ENCODE results near the gene SKIC2.

Gene SKIC2

DNA sequence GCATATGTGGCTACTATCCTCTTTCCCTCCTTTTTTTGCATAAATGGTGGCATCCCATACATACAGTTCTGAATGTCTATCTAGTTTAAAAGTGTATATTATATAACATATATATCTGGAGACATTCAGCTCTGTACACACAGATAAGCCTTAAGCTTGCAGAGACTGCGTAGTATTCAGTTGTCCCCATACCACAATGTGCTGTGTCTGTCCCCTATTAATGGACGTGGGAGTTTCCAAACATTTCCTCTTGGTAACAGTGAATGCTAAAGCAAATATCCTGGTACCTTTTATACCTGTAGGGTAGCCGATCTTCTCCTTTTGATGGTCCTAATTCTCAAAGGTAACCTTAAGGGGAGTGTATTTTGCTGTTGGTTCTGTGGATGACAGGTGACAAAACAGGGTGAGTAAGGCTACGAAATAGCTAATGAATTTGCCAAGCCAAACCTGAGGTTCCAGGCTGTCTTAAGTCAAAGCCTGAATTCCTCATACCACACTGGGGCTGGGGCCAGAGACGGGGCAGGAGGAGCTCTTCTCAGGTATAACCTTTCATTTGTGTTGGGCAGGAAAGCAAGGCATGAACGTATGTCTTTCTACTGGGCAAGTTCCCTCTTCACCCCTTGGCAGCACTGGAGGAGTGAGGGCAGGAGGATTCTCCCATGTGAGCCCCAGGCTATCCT lies 39.2 kb upstream of the SKIC2 start:
- no peak for TF ChIP-seq CTCF (IDR thresholded peaks at IDR 0.05; ENCODE audit: extremely low read depth, insufficient read depth, missing control alignments)
- in situ Hi-C loops (cut with MboI; ENCODE audit: low pct_unique_long_range_greater_than_20kb, low sequenced_read_pairs, unreplicated experiment): no loop called here
- DNase-seq (ENCODE audit: low spot score): no peak

GRCh38 chr6:31920811-31921210 lies 38.2 kb upstream of the SKIC2 start:
- DNase-seq (ENCODE audit: low spot score): no peak
- in situ Hi-C loops (cut with MboI; ENCODE audit: low pct_unique_long_range_greater_than_20kb, low sequenced_read_pairs, unreplicated experiment): no loop called here
- no peak for TF ChIP-seq CTCF (IDR thresholded peaks at IDR 0.05; ENCODE audit: extremely low read depth, insufficient read depth, missing control alignments)

- DNase-seq (ENCODE audit: low spot score): no peak
- TF ChIP-seq CTCF (IDR thresholded peaks at IDR 0.05; ENCODE audit: extremely low read depth, insufficient read depth, missing control alignments): peak; percentile 41
- in situ Hi-C loops (cut with MboI; ENCODE audit: low pct_unique_long_range_greater_than_20kb, low sequenced_read_pairs, unreplicated experiment): no loop called here
Measured at GRCh38 chr6:31922942-31923341, 36.0 kb upstream of the SKIC2 start.

DNA sequence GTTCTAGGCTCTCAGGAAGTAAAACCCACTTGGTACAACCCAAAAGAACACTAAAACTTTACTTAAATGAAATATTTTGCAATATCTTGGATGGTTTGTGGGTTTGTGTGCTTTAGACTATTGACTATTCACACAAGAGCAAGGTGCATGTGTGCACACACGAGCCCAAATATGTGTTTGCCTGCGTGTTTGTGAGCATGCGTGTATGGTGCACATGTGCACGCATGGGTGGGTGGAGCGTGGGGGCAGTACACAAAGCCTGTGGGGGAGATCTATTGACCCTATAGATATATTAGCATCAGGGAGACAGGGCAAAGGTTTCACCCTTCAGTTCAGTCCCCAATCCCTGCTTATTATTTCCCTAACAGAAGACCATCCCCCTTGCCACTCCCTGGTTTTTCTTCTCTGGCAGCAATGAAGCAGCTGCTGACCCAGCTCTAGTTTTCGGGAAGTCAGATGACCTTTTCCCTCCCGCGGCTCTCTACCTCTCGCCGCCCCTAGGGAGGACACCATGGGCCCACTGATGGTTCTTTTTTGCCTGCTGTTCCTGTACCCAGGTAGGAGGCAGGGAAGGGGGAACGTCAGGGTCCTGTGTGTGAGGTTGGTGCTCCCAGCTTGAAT lies 31.6 kb upstream of the SKIC2 start, which contains the start of gene C2:
C2 (plus strand) TSS at position 476 of the 621 bp plus-strand sequence; CDS start at position 512, 36 bp downstream.
- DNase-seq (ENCODE audit: low spot score): no peak
- no peak for TF ChIP-seq CTCF (IDR thresholded peaks at IDR 0.05; ENCODE audit: extremely low read depth, insufficient read depth, missing control alignments)
- in situ Hi-C loops (cut with MboI; ENCODE audit: low pct_unique_long_range_greater_than_20kb, low sequenced_read_pairs, unreplicated experiment): no loop called here

DNA sequence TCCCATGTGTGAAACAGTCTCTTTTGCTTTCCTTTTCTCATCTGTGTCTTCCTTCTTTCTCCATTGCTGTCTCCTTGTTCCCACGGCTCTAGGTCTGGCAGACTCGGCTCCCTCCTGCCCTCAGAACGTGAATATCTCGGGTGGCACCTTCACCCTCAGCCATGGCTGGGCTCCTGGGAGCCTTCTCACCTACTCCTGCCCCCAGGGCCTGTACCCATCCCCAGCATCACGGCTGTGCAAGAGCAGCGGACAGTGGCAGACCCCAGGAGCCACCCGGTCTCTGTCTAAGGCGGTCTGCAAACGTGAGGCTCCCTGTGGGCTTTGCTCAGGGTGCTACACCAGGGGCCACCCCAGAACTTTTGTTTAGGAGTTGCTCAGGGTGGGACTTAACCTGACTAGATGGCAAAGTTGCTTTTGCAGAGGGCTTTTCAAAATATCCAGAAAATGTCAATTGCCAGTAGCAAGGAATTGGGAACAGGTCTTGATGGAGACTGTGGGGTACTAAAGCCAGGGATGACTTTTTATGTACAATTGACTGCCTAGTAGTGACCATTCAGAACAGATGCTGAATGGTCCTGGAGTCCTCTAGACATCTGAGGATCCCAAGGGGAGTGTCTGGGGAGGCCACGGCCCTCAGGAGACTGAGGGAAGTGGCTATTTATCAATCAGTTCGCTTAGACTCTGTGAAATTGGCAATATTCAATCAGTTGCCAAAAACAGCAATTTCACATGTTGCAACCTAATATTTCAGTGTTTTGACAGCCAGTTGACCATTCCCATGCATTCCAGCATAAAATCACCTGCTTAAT lies 30.9 kb upstream of the SKIC2 start:
- no peak for DNase-seq (ENCODE audit: low spot score)
- no peak for TF ChIP-seq CTCF (IDR thresholded peaks at IDR 0.05; ENCODE audit: extremely low read depth, insufficient read depth, missing control alignments)
- in situ Hi-C loops (cut with MboI; ENCODE audit: low pct_unique_long_range_greater_than_20kb, low sequenced_read_pairs, unreplicated experiment): no loop called here

GRCh38 chr6:31928672-31928939 lies 30.4 kb upstream of the SKIC2 start:
- TF ChIP-seq CTCF (IDR thresholded peaks at IDR 0.05; ENCODE audit: extremely low read depth, insufficient read depth, missing control alignments): no peak
- in situ Hi-C loops (cut with MboI; ENCODE audit: low pct_unique_long_range_greater_than_20kb, low sequenced_read_pairs, unreplicated experiment): no loop called here
- DNase-seq (ENCODE audit: low spot score): no peak
